Endodermal cell (in vitro differentiated cells): ENCODE measurements around the gene DNAH11. TPM values are rescaled to one million over a fixed set of nuclear protein-coding genes. Genes with fewer than 3 reads are reported as not detected.

Experiments used
- DNase-seq: peaks from one replicate; pipeline ENCODE4 v3.0.0-alpha.2; 2017
- H3K27ac ChIP-seq: 2 replicates; pipeline ENCODE4 v1.5.1; 2013; ENCODE audit warnings: mild to moderate bottlenecking, low read depth, low read length, moderate library complexity
- H3K27me3 ChIP-seq: 2 replicates; pipeline ENCODE4 v1.6.1; 2013; ENCODE audit warnings: mild to moderate bottlenecking, low read length, moderate library complexity; ENCODE audit not compliant: insufficient read depth, control insufficient read depth, poor library complexity, severe bottlenecking
- H3K36me3 ChIP-seq: 2 replicates; pipeline ENCODE4 v1.7.0; 2013; ENCODE audit warnings: mild to moderate bottlenecking, low read length, moderate library complexity; ENCODE audit not compliant: control insufficient read depth, insufficient read depth
- H3K4me1 ChIP-seq: one replicate; pipeline ENCODE4 v1.7.0; 2013; ENCODE audit warnings: low read length; ENCODE audit not compliant: control insufficient read depth, insufficient read depth
- H3K4me3 ChIP-seq: 2 replicates; pipeline ENCODE4 v1.5.1; 2013; ENCODE audit warnings: mild to moderate bottlenecking, low read length, moderate library complexity
- H3K9ac ChIP-seq: 2 replicates; pipeline ENCODE4 v1.6.1; 2013; ENCODE audit warnings: mild to moderate bottlenecking, low read length, moderate library complexity; ENCODE audit not compliant: poor library complexity, severe bottlenecking; ENCODE audit errors: extremely low read depth
- H3K9me3 ChIP-seq: 2 replicates; pipeline ENCODE4 v1.6.1; 2013; ENCODE audit warnings: mild to moderate bottlenecking, low read length, moderate library complexity; ENCODE audit not compliant: control insufficient read depth
- H3K27ac Mint-ChIP-seq: 2 replicates; pipeline ENCODE4 v1.8.0; 2020; ENCODE audit warnings: mixed read lengths
- H3K27me3 Mint-ChIP-seq: 2 replicates; pipeline ENCODE4 v1.8.0; 2021; ENCODE audit warnings: mild to moderate bottlenecking, mixed read lengths; ENCODE audit not compliant: insufficient read depth
- H3K36me3 Mint-ChIP-seq: 2 replicates; pipeline ENCODE4 v1.8.0; 2020; ENCODE audit warnings: low read depth, mixed read lengths
- H3K4me1 Mint-ChIP-seq: 2 replicates; pipeline ENCODE4 v1.8.0; 2020; ENCODE audit warnings: mixed read lengths
- H3K4me3 Mint-ChIP-seq: 2 replicates; pipeline ENCODE4 v1.8.0; 2020; ENCODE audit warnings: mild to moderate bottlenecking, moderate library complexity, mixed read lengths
- H3K9me3 Mint-ChIP-seq: 2 replicates; pipeline ENCODE4 v1.8.0; 2020; ENCODE audit warnings: mild to moderate bottlenecking, mixed read lengths
- WGBS, 2 experiments: methylation state at CpG; one replicate each; pipeline versions ENCODE4 v1.1.5 to v1.1.7; 2013; ENCODE audit warnings: missing lambda C conversion rate in 2 of 2, mixed read lengths in 1 of 2; ENCODE audit not compliant: insufficient coverage in 1 of 2, insufficient read length in 1 of 2; 5-methylcytosine and 5-hydroxymethylcytosine counted together
- total RNA-seq, 2 donors: library from RNA; stranded (reverse); fragmentation: NEBNext Ultra II Directional in 1 of 2; extraction: Animal tissue kit (Norgen Biotek cat#: 25700) in 1 of 2; gene quantifications; 2 replicates in 1 of 2; 3 replicates in 1 of 2; pipeline ENCODE4 v1.2.1, GENCODE V29; 2021
- TF ChIP-seq, protein P1 (sequence below): fragments of 200-600 bp; sonication (generic); conservative IDR thresholded peaks from 2 replicates; pipeline ENCODE4 v1.5.0; 2021; ENCODE audit warnings: antibody characterized with exemption, mild to moderate bottlenecking

DNAH11 gene
- total RNA-seq, 2 donors from 2014 or later, result 0.80 to 0.99 TPM

- Mint-ChIP-seq H3K9me3 (no peaks in the 10 kb centered on the region), H3K36me3 (no peaks in the 10 kb centered on the region), H3K27ac (no peak overlapping the region), H3K27me3 (peaks cover 22% of the 10 kb centered on the region), H3K4me3 (no peak overlapping the region), H3K4me1 (no peaks in the 10 kb centered on the region)
- TF ChIP-seq, protein P1, sequence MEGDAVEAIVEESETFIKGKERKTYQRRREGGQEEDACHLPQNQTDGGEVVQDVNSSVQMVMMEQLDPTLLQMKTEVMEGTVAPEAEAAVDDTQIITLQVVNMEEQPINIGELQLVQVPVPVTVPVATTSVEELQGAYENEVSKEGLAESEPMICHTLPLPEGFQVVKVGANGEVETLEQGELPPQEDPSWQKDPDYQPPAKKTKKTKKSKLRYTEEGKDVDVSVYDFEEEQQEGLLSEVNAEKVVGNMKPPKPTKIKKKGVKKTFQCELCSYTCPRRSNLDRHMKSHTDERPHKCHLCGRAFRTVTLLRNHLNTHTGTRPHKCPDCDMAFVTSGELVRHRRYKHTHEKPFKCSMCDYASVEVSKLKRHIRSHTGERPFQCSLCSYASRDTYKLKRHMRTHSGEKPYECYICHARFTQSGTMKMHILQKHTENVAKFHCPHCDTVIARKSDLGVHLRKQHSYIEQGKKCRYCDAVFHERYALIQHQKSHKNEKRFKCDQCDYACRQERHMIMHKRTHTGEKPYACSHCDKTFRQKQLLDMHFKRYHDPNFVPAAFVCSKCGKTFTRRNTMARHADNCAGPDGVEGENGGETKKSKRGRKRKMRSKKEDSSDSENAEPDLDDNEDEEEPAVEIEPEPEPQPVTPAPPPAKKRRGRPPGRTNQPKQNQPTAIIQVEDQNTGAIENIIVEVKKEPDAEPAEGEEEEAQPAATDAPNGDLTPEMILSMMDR, result no peak
- Histone ChIP-seq H3K36me3 (no peaks in the 10 kb centered on the region), H3K4me1 (no peaks in the 10 kb centered on the region), H3K9me3 (no peaks in the 10 kb centered on the region), H3K27me3 (peaks cover 80% of the 10 kb centered on the region), H3K27ac (no peak overlapping the region), H3K9ac (no peak overlapping the region), H3K4me3 (no peak overlapping the region)
- DNase-seq, result no peak
These were observed 175.6 kb downstream of the DNAH11 start for GRCh38 chr7:21718391-21718790.

DNA sequence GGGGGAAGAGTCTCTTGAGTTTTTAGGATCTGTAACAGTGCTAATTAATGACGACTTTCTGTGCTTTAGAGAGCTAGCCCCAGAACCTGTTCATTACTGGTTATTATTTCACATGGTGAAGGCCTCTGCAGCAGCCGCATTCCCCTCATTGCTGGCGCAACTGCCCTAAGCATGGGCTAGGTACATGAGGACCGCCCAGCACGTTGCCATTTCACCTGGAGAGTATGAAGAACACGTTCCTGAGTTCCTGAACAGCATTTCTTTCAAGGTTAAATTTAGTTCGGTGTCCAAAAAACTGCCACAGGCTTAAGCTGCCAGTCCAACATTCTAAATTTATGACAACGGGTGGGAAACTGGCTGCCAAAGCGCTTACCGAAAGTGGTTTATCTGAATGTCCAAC, 177.0 kb downstream of the DNAH11 start:
- H3K4me3 ChIP-seq, result no peak overlapping the region
- TF ChIP-seq, protein P1, result no peak
- H3K9ac ChIP-seq, result no peak overlapping the region
- no peaks in the 10 kb centered on the region for H3K9me3 ChIP-seq
- peaks cover 15% of the 10 kb centered on the region for H3K27me3 Mint-ChIP-seq
- H3K36me3 ChIP-seq, result no peaks in the 10 kb centered on the region
- H3K4me1 Mint-ChIP-seq, result no peaks in the 10 kb centered on the region
- peaks cover 65% of the 10 kb centered on the region for H3K27me3 ChIP-seq
- 86 to 87% methylated on average over 10 of the region's 10 CpGs for WGBS, 2 experiments
- no peak overlapping the region for H3K27ac ChIP-seq
- H3K36me3 Mint-ChIP-seq, result no peaks in the 10 kb centered on the region
- no peaks in the 10 kb centered on the region for H3K4me1 ChIP-seq
- DNase-seq, result no peak
- no peaks in the 10 kb centered on the region for H3K9me3 Mint-ChIP-seq
- no peak overlapping the region for H3K27ac Mint-ChIP-seq
- H3K4me3 Mint-ChIP-seq, result no peak overlapping the region

- H3K4me3 Mint-ChIP-seq, result no peak overlapping the region
- peaks cover 8% of the 10 kb centered on the region for H3K27me3 Mint-ChIP-seq
- no peak overlapping the region for H3K9ac ChIP-seq
- H3K27me3 ChIP-seq, result peaks cover 44% of the 10 kb centered on the region
- TF ChIP-seq, protein P1, result peak; percentile 68
- no peaks in the 10 kb centered on the region for H3K36me3 ChIP-seq
- no peak overlapping the region for H3K4me3 ChIP-seq
- no peak for DNase-seq
- no peak overlapping the region for H3K27ac ChIP-seq
- H3K9me3 Mint-ChIP-seq, result no peaks in the 10 kb centered on the region
- no peaks in the 10 kb centered on the region for H3K4me1 ChIP-seq
- 97 to 100% methylated on average over 1 to 3 of the region's 4 CpGs for WGBS, 2 experiments
- H3K27ac Mint-ChIP-seq, result no peak overlapping the region
- no peaks in the 10 kb centered on the region for H3K4me1 Mint-ChIP-seq
- H3K36me3 Mint-ChIP-seq, result no peaks in the 10 kb centered on the region
- H3K9me3 ChIP-seq, result no peaks in the 10 kb centered on the region
These were observed 179.5 kb downstream of the DNAH11 start for GRCh38 chr7:21722371-21722770.
